Vagina (tissue), 2 donors: ENCODE results near the gene IQGAP2. TPM values are rescaled to one million over a fixed set of nuclear protein-coding genes. Genes with fewer than 3 reads are reported as not detected.
"Not testable (repeated sequence)": the region's sequence is repeated elsewhere in the genome, so short reads cannot be mapped to it uniquely, and the experiment has no call there.

Experiments used
- DNase-seq, 2 donors: peaks; one replicate each; pipeline ENCODE4 v3.0.0-alpha.2; 2017; ENCODE audit errors: extremely low spot score in 2 of 2
- H3K27ac ChIP-seq: fragments of 200-600 bp; sonication (generic); one replicate; pipeline ENCODE4 v1.5.1; 2019
- H3K27me3 ChIP-seq: fragments of 200-600 bp; sonication (generic); one replicate; pipeline ENCODE4 v1.5.1; 2019
- H3K36me3 ChIP-seq, 2 donors: fragments of 200-600 bp; sonication (generic); one replicate each; pipeline ENCODE4 v1.5.1; 2017 to 2019
- H3K4me1 ChIP-seq: fragments of 200-600 bp; sonication (generic); one replicate; pipeline ENCODE4 v1.5.1; 2019
- H3K4me3 ChIP-seq, 2 donors: fragments of 200-600 bp; sonication (generic); 1 replicate in 1 of 2; 2 replicates in 1 of 2; pipeline ENCODE4 v1.5.1; 2016 to 2019
- H3K9me3 ChIP-seq: fragments of 200-600 bp; sonication (generic); one replicate; pipeline ENCODE4 v1.5.1; 2019
- CTCF ChIP-seq, 3 experiments: fragments of 450-650 bp in 2 of 3; fragments of 200-600 bp in 1 of 3; sonication (generic) in 1 of 3; IDR thresholded peaks; one replicate each; pipeline ENCODE4 v1.5.1; 2017 to 2019; ENCODE audit warnings: antibody characterized with exemption in 3 of 3, mild to moderate bottlenecking in 2 of 3, moderate library complexity in 2 of 3
- POLR2A ChIP-seq, 2 donors: fragments of 450-650 bp; IDR thresholded peaks; one replicate each; pipeline ENCODE4 v1.6.1; 2017; ENCODE audit warnings: antibody characterized with exemption in 2 of 2, mild to moderate bottlenecking in 2 of 2, moderate library complexity in 2 of 2
- POLR2AphosphoS5 ChIP-seq, 2 donors: sonication (generic); formaldehyde crosslinking; IDR thresholded peaks; one replicate each; pipeline ENCODE4 v1.9.0; 2017; ENCODE audit warnings: antibody characterized with exemption in 2 of 2, mild to moderate bottlenecking in 2 of 2, low read depth in 1 of 2; ENCODE audit not compliant: insufficient read depth in 1 of 2
- intact Hi-C: fragments of 100-400 bp; cut with DNase I; formaldehyde crosslinking; loops from one replicate; pipeline ENCODE4 v1.15.1; 2023
- total RNA-seq: library from RNA; depleted of rRNA; stranded (reverse); fragments of >200 nt; gene quantifications from one replicate; pipeline ENCODE4 v1.2.3, GENCODE V29; 2016

IQGAP2 gene
- total RNA-seq, 1 donor from 2014 or later: 8.6 TPM

DNA sequence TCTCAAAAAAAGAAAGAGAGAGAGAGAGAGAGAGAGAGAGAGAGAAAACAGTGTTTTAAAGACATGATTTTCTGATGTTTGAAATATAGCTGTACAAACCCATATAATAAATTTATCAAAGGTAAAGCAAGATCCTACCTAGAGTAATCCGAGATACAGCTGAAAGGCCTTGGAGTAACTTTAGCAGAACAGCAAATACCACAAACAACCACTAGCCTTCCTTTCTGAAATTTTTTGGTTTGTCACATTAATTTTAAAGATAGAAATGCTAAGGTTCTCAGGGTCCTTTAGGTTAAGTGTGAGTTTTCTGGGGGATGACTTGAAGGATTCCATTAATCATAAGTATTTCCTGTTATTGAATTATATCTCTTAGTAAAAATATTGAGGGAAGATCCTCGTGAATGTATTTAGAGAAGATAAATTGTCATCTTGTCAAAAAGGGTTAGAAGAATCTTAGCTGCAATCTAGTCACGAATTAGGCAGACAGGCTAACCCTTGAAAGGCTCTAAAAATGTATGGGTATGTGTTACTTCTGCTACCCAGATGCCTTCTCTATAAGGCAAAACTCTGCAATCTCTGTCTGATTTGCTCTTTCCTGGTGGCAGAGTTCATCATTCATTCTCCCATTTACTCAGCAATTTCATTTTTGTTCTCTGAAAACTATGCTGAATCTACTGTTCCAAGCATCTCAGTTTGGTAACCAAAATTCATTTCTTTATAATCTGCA lies 192.8 kb downstream of the IQGAP2 start:
- intact Hi-C loops: no loop called here
- Histone ChIP-seq H3K27ac (no peak overlapping the region), H3K4me1 (no peaks in the 10 kb centered on the region), H3K27me3 (no peaks in the 10 kb centered on the region), H3K9me3 (no peaks in the 10 kb centered on the region), H3K36me3 (no peaks in the 10 kb centered on the region), H3K4me3 (no peak overlapping the region)
- TF ChIP-seq POLR2A (IDR thresholded peaks at IDR 0.05) (no peak), POLR2AphosphoS5 (IDR thresholded peaks at IDR 0.05; ENCODE audit: insufficient read depth in 1 of 2, low read depth in 1 of 2) (no peak), CTCF (IDR thresholded peaks at IDR 0.05) (no peak)
- no peak for DNase-seq

DNA sequence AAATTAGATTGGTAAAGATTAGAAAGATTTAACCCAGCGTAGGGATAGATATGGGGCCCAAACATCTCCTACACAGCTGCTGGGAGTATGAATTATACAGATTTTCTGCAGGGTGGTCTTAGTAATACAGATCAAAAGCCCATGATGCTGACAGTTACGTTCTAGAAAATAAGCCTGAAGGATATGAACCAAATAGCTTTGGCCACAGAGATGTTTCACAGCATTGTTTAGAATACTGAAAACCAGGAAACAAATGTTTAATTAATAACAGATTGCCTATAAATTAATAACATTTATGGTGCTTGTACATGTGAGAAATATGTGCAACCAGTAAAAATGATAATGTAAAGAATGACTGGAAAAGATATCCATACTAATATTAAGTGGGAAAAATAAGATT lies 195.4 kb downstream of the IQGAP2 start:
- H3K36me3 ChIP-seq: no peaks in the 10 kb centered on the region
- no peak for DNase-seq
- H3K27ac ChIP-seq: no peak overlapping the region
- H3K27me3 ChIP-seq: no peaks in the 10 kb centered on the region
- H3K4me1 ChIP-seq: no peaks in the 10 kb centered on the region
- intact Hi-C loops: no loop called here
- TF ChIP-seq POLR2A (IDR thresholded peaks at IDR 0.05): no peak
- TF ChIP-seq CTCF (IDR thresholded peaks at IDR 0.05): no peak
- TF ChIP-seq POLR2AphosphoS5 (IDR thresholded peaks at IDR 0.05; ENCODE audit: insufficient read depth in 1 of 2, low read depth in 1 of 2): no peak
- no peaks in the 10 kb centered on the region for H3K9me3 ChIP-seq
- no peak overlapping the region for H3K4me3 ChIP-seq

DNA sequence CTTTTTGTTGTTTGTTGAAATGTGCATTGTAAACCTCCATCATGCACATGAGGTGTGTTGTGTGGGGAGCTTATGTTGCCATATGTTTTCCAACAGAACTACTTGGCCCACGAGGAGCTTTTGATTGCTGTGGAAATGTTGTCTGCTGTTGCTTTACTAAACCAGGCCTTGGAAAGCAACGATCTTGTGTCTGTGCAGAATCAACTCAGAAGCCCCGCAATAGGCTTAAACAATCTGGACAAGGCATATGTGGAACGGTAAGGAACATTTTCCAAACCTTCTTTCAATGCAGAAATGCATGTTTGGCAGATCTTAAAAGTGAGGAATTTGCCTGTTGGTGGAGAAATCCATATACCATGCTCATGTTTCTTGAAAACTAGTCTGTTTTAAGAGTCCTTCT lies 197.6 kb downstream of the IQGAP2 start:
- TF ChIP-seq POLR2A (IDR thresholded peaks at IDR 0.05) (no peak), POLR2AphosphoS5 (IDR thresholded peaks at IDR 0.05; ENCODE audit: insufficient read depth in 1 of 2, low read depth in 1 of 2) (no peak), CTCF (IDR thresholded peaks at IDR 0.05) (no peak)
- H3K36me3 ChIP-seq: no peaks in the 10 kb centered on the region
- H3K9me3 ChIP-seq: no peaks in the 10 kb centered on the region
- H3K4me1 ChIP-seq: no peaks in the 10 kb centered on the region
- DNase-seq: no peak
- H3K27ac ChIP-seq: no peak overlapping the region
- H3K4me3 ChIP-seq: no peak overlapping the region
- H3K27me3 ChIP-seq: no peaks in the 10 kb centered on the region
- intact Hi-C loops: loop anchor here (5.0 kb wide), 1 partner anchor 172 kb away; no protein-coding TSS in a partner anchor

GRCh38 chr5:76601470-76601869 lies 198.4 kb downstream of the IQGAP2 start:
- no peaks in the 10 kb centered on the region for H3K27me3 ChIP-seq
- no peak for DNase-seq
- TF ChIP-seq POLR2A (IDR thresholded peaks at IDR 0.05): no peak
- peak; percentile 34 to 81 (median 63) for TF ChIP-seq CTCF (IDR thresholded peaks at IDR 0.05)
- no peak overlapping the region for H3K27ac ChIP-seq
- intact Hi-C loops: loop anchor here (5.0 kb wide), 1 partner anchor 171 kb away; no protein-coding TSS in a partner anchor
- no peak overlapping the region for H3K4me3 ChIP-seq
- no peaks in the 10 kb centered on the region for H3K9me3 ChIP-seq
- no peaks in the 10 kb centered on the region for H3K4me1 ChIP-seq
- H3K36me3 ChIP-seq: no peaks in the 10 kb centered on the region

GRCh38 chr5:76602094-76602726 lies 199.1 kb downstream of the IQGAP2 start:
- TF ChIP-seq POLR2AphosphoS5 (IDR thresholded peaks at IDR 0.05; ENCODE audit: insufficient read depth in 1 of 2, low read depth in 1 of 2) (no peak), CTCF (IDR thresholded peaks at IDR 0.05) (no peak), POLR2A (IDR thresholded peaks at IDR 0.05) (no peak)
- intact Hi-C loops: loop anchor here (5.0 kb wide), 1 partner anchor 170 kb away; no protein-coding TSS in a partner anchor
- Histone ChIP-seq H3K4me1 (no peaks in the 10 kb centered on the region), H3K27ac (no peak overlapping the region), H3K9me3 (no peaks in the 10 kb centered on the region), H3K4me3 (no peak overlapping the region), H3K27me3 (no peaks in the 10 kb centered on the region), H3K36me3 (no peaks in the 10 kb centered on the region)
- DNase-seq: no peak

DNA sequence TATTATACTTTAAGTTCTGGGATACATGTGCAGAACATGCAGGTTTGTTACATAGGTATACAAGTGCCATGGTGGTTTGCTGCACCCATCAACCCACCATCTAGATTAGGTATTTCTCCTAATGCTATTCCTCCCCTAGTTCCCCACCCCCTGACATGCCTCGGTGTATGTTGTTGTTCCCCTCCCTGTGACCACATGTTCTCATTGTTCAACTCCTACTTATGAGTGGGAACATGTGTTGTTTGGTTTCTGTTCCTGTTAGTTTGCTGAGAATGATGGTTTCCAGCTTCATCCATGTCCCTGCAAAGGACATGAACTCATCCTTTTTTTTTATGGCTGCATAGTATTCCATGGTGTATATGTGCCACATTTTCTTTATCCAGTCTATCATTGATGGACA lies 200.9 kb downstream of the IQGAP2 start:
- intact Hi-C loops: loop anchor here (5.0 kb wide), 1 partner anchor 168 kb away; no protein-coding TSS in a partner anchor
- H3K4me1 ChIP-seq, H3K36me3 ChIP-seq, H3K9me3 ChIP-seq, H3K4me3 ChIP-seq, H3K27me3 ChIP-seq, H3K27ac ChIP-seq, DNase-seq: not testable (repeated sequence)
